ENCODE results near the gene PAQR6.

GRCh38 chr1:156213644-156213966 is 34.3 kb downstream of the PAQR6 start:
- TF ChIP-seq CTCF (IDR thresholded peaks at IDR 0.05) (no peak), POLR2A (IDR thresholded peaks at IDR 0.05) (no peak)

Measured in thyroid gland (tissue), 4 donors.